HG03139 (cell line): Measurements from ENCODE around the gene MLH3.
"Not testable (repeated sequence)": the region's sequence is repeated elsewhere in the genome, so short reads cannot be mapped to it uniquely, and the experiment has no call there.

Experiments used
- ATAC-seq: cut with Tn5 transposase; IDR thresholded peaks from one replicate; pipeline ENCODE4 v1.9.1; 2021; ENCODE audit not compliant: unreplicated experiment

Gene MLH3

GRCh38 chr14:75030147-75030546, 21.1 kb downstream of the MLH3 start:
- ATAC-seq, result no peak

- ATAC-seq, result no peak
Observed at GRCh38 chr14:75025876-75026275, 25.4 kb downstream of the MLH3 start.

- no peak for ATAC-seq
Observed at GRCh38 chr14:75025082-75025481, 26.2 kb downstream of the MLH3 start.

GRCh38 chr14:75023108-75023507, 28.2 kb downstream of the MLH3 start:
- ATAC-seq, result no peak

GRCh38 chr14:75022655-75023054, 28.6 kb downstream of the MLH3 start:
- ATAC-seq, result no peak

DNA sequence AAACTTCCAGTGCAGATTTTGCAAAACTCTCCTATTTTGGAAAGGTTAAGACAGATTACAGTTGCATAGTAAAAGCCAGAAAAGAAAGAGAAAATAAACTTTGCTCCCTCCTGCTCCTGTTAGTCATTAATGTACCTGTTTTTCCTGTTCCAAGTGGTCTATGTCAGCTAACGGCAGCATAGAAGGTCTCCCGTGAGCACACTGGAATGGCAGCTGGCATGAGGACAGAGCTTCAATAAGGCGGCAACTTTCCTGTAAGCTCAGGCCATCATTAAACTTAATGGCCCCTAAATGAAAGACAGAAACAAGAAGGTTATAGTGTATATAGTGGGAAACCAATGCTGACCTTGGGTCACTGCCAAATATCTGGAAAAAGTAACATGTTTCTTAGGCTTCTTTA, 32.6 kb downstream of the MLH3 start:
- no peak for ATAC-seq

DNA sequence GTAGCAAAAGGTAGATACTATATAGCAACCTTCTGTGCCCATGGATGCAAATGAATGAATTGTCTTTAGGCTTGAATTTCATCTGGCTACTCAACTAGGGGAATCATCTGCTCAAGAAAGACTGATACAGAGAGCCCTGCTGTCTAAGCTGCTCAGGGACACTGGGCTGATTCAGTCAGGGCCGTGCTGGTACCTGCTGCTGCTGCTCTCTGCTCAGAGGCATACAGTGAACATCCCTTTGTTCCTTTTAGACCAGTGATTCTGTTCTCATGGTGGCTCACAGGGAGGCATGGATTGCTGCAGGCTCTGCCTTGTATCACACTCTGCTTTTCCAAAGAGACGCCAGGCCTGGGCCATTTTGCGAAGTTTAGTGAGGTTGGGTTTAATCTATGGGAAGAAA, 34.5 kb downstream of the MLH3 start:
- no peak for ATAC-seq

DNA sequence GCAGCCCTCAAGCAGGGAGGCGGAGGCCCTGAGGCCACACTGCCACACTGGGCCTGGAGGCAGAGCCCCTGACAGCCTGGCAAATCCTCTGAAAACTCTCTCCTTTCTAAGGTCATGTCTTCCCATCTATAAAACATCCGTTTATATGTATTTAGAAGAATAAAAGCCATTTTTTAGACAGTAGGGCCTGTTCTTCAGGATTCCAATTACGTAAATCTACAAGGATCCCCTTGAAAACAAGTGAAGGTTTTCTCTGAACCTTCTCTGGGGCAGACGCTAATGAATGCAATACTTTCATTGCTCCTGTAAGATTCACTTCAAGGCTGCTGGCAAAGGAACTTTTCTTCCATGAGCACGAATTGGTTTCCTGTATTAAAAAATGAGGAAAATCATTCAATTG, 35.8 kb downstream of the MLH3 start:
- no peak for ATAC-seq

- ATAC-seq, result no peak
Observed at GRCh38 chr14:75013290-75013689, 38.0 kb downstream of the MLH3 start.

DNA sequence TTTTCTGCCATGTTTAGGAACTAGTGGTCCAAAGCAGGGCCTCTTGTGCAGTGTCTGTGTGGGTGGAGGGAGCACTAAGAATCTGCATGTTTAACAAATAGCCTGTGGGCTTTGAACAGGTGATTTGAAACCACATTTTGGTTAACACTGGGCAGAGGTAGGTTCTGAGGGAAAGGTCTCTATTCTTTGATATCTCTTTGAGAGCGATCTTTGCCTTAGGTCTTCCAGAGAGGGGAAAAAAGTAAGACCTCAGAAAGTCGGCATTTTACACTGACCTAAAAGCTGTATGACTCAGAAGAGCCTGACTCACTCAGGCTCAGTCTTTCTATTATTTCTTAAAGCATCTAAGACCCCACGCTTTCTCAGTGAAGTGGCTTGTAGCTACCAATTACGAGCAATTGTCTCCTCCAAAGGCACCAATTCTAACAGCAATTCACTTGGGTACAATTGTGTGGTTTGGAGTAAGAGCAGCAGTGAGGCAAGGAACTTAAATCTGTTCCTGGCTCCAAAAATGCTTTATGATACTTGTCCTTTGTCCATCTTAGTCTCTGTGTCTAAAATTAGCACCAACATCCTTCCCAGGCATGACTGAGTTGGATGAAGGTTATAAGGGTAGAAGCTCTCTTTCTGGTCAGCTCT, 39.8 kb downstream of the MLH3 start:
- ATAC-seq, result no peak

DNA sequence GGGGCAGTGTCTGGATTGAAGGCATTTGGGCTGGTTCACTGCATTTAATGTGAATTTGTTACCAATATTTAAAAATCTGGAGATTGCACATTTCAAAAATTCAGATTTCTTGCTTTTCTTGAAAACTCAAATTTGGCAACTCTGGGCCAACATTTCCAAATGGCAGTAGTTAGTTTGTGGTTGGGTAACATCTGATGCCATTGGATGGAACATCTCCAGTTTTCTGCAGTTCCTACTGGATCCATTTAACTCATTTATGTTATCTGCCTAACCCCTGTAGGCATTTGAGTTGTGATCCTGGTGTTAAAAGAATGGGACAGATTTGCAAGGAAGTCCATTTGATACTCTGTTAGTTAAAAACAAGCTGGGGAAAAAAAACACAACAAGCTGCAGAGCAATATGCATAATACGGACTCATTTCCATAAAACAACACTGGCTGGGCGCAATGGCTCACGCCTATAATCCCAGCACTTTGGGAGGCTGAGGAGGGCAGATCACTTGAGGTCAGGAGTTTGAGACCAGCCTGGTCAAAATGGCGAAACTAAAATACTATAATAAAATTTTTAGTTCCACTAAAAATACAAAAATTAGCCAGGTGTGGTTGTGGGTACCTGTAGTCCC, 40.7 kb downstream of the MLH3 start:
- ATAC-seq, result no peak

DNA sequence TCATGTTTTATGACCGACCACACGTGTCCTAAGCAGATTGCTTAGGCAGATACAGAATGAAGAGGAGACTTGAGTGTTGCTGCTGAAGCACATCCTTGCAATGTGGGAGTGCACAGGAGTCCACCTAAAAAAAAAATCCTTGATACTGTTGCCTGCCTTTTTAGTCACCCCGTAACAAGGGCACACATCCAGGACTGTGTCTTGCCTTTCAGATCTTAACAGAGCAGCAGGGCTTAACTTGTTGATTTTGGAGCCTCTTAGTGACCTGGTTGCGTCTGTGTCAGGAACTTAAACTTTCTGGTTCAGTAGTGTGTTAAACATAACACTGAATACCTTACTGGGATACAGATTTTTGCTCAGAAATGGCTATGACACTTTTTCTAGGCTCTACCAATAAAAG, 42.1 kb downstream of the MLH3 start:
- no peak for ATAC-seq

DNA sequence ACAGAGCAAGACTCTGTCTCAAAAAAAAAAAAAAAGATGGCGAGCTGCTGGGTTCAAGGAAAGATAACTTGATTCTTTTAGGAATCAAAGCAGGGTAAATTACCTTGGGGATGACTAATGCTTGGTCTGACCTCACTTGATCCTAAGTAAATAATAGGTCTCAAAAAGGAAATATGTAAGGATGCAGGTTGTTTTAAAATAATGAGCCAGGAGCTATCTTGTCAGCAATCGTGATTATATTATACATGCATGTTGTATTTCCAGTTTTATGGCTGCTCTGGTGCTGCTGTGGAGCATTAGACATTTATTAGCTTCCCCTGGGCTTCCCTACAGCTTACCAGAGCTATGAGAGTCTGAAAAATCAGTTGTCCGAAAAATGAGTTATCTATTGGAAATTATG, 45.9 kb downstream of the MLH3 start:
- no peak for ATAC-seq

- ATAC-seq, result no peak
Observed at GRCh38 chr14:75003250-75004027, 47.8 kb downstream of the MLH3 start.

DNA sequence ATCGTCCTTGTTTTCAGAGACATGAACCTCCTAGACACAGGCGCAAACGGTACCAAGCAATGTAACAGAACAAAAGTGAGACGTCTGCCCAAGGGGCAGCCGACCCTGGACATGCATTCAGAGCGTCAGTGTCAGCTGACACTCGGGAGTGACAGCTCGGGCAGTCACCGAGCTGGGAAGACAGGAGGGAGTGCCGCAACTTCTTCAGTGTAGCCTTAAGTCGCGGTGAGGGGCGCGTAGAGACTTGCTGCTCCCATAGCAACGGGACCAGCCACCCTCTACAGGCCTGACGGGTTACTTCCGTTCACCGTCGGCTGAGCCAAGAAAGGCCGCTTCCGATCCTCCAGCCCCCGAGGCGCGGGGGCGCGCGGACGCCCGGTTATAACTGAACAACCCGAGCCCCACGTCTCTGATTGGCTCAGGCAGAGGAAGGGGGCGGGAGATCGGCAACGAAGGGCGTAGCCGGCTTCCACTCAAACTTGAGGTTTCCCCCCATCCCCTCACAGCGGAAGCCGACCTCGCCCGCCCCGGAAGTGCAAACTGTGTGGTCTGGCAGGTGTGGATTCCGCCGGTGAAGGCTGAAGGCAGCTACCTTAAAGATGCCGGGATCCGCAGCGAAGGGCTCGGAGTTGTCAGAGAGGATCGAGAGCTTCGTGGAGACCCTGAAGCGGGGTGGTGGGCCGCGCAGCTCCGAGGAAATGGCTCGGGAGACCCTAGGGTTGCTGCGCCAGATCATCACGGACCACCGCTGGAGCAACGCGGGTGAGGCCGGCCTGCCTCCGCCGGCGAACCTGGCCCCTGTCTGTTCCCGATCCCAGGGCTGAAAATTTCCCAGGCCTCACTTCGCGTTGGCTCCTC, 48.6 kb downstream of the MLH3 start, which contains the start of gene EIF2B2:
TSS of gene EIF2B2 (plus strand) at position 530 of the 858 bp plus-strand sequence. CDS start at position 600, 70 bp downstream.
- peak; percentile 96 for ATAC-seq

DNA sequence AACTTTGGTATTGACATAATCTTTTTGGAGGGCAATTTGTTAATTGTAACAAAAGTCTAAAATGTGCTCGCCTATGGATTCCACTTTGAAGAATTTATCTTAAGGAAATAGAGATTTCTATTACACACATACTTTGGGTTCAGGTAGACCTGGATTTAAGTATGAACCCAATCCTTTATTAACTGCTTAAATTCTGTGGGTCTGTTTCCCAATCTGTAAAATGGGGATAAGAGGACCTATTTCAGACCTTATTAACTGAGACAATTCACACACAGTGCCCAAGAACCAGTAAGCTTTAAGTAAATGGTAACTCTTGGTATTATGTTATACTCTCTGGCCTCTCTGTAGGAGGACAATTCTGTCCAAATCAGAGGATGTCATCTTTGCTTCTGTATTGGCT, 49.4 kb downstream of the MLH3 start:
- no peak for ATAC-seq

GRCh38 chr14:75001261-75001660, 50.0 kb downstream of the MLH3 start:
- no peak for ATAC-seq

DNA sequence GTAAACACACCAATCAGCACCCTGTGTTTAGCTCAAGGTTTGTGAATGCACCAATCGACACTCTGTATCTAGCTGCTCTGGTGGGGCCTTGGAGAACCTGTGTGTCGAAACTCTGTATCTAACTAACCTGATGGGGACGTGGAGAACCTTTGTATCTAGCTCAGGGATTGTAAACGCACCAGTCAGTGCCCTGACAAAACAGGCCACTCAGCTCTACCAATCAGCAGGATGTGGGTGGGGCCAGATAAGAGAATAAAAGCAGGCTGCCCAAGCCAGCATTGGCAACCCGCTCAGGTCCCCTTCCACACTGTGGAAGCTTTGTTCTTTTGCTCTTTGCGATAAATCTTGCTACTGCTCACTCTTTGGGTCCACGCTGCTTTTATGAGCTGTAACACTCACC, 55.5 kb downstream of the MLH3 start:
- ATAC-seq, result not testable (repeated sequence)

DNA sequence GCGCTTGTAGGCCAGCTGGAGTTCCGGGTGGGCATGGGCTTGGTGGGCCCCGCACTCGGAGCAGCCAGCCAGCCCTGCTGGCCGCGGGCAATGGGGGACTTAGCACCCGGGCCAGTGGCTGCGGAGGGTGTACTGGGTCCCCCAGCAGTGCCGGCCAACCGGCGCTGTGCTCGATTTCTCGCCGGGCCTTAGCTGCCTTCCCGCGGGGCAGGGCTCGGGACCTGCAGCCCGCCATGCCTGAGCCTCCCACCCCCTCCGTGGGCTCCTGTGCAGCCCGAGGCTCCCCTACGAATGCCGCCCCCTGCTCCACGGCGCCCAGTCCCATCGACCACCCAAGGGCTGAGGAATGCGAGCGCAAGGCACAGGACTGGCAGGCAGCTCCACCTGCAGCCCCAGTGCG, 57.1 kb downstream of the MLH3 start:
- not testable (repeated sequence) for ATAC-seq

GRCh38 chr14:74988993-74989392, 62.3 kb downstream of the MLH3 start:
- no peak for ATAC-seq

DNA sequence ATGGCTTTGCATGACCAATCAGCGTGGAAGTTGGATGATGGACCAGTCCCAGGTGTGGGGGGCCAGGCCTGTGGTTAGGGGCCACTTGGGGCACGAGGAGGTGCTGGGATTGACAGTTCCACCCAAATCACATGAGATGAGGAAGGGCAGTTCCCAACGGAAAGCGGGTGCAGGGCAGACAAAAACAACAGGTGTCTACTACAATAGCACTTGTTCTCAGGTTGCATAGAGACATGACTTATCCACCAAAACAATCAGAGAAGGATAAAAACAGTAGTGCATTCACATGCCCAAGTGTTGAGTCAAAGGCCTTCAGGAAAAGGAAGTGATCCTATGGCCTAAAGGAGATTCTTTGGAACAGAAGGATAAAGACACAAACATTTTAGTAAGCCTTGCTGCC, 63.1 kb downstream of the MLH3 start:
- no peak for ATAC-seq
